GM21576 (cell line): ENCODE measurements around the gene MTA3.
"Not testable (repeated sequence)": the region's sequence is repeated elsewhere in the genome, so short reads cannot be mapped to it uniquely, and the experiment has no call there.

Experiments
- ATAC-seq: cut with Tn5 transposase; IDR thresholded peaks from one replicate; pipeline ENCODE4 v1.9.1; 2021; ENCODE audit warnings: mild to moderate bottlenecking, moderate library complexity; ENCODE audit not compliant: unreplicated experiment

Gene MTA3

GRCh38 chr2:42566837-42567321 is 1.6 kb upstream of the MTA3 start:
- ATAC-seq = peak; percentile 48

GRCh38 chr2:42567364-42567763 is 1.1 kb upstream of the MTA3 start:
- ATAC-seq = no peak

- peak; percentile 71 for ATAC-seq
Measured at GRCh38 chr2:42567806-42568400, 529 bp upstream of the MTA3 start.

- ATAC-seq = no peak
Measured at GRCh38 chr2:42569116-42569711, 782 bp downstream of the MTA3 start.

GRCh38 chr2:42569883-42570282 is 1.5 kb downstream of the MTA3 start:
- no peak for ATAC-seq

- ATAC-seq = no peak
Measured at GRCh38 chr2:42572297-42573081, 4.1 kb downstream of the MTA3 start.

GRCh38 chr2:42573256-42573655 is 4.8 kb downstream of the MTA3 start:
- ATAC-seq = no peak

- peak; percentile 69 for ATAC-seq
Measured at GRCh38 chr2:42575458-42576064, 7.1 kb downstream of the MTA3 start.

- no peak for ATAC-seq
Measured at GRCh38 chr2:42578621-42579020, 10.2 kb downstream of the MTA3 start.

- no peak for ATAC-seq
Measured at GRCh38 chr2:42581257-42581656, 12.8 kb downstream of the MTA3 start.

- ATAC-seq = not testable (repeated sequence)
Measured at GRCh38 chr2:42584628-42585027, 16.2 kb downstream of the MTA3 start.

GRCh38 chr2:42585779-42586178 is 17.3 kb downstream of the MTA3 start:
- no peak for ATAC-seq

GRCh38 chr2:42587526-42588117 is 19.2 kb downstream of the MTA3 start:
- ATAC-seq = no peak

GRCh38 chr2:42588121-42588520 is 19.7 kb downstream of the MTA3 start:
- ATAC-seq = no peak

- no peak for ATAC-seq
Measured at GRCh38 chr2:42590176-42590575, 21.7 kb downstream of the MTA3 start.

- ATAC-seq = no peak
Measured at GRCh38 chr2:42593282-42593681, 24.9 kb downstream of the MTA3 start.

- no peak for ATAC-seq
Measured at GRCh38 chr2:42598656-42599055, 30.2 kb downstream of the MTA3 start.

- no peak for ATAC-seq
Measured at GRCh38 chr2:42601076-42601475, 32.6 kb downstream of the MTA3 start.

GRCh38 chr2:42602218-42602875 is 33.9 kb downstream of the MTA3 start:
- no peak for ATAC-seq

- no peak for ATAC-seq
Measured at GRCh38 chr2:42602876-42603219, 34.4 kb downstream of the MTA3 start.

- ATAC-seq = not testable (repeated sequence)
Measured at GRCh38 chr2:42604341-42604867, 36.0 kb downstream of the MTA3 start.
